Vagina (tissue), 2 donors: ENCODE results near the gene NEU4.

Experiments used
- POLR2A ChIP-seq, 2 donors: fragments of 450-650 bp; IDR thresholded peaks; one replicate each; pipeline ENCODE4 v1.6.1; 2017; ENCODE audit warnings: antibody characterized with exemption in 2 of 2, mild to moderate bottlenecking in 2 of 2, moderate library complexity in 2 of 2
- TF ChIP-seq, protein P1 (sequence below), 3 experiments: fragments of 450-650 bp in 2 of 3; fragments of 200-600 bp in 1 of 3; sonication (generic) in 1 of 3; IDR thresholded peaks; one replicate each; pipeline ENCODE4 v1.5.1; 2017 to 2019; ENCODE audit warnings: antibody characterized with exemption in 3 of 3, mild to moderate bottlenecking in 2 of 3, moderate library complexity in 2 of 3

GRCh38 chr2:241844066-241844728, 35.2 kb downstream of the NEU4 start:
- TF ChIP-seq, protein P1, sequence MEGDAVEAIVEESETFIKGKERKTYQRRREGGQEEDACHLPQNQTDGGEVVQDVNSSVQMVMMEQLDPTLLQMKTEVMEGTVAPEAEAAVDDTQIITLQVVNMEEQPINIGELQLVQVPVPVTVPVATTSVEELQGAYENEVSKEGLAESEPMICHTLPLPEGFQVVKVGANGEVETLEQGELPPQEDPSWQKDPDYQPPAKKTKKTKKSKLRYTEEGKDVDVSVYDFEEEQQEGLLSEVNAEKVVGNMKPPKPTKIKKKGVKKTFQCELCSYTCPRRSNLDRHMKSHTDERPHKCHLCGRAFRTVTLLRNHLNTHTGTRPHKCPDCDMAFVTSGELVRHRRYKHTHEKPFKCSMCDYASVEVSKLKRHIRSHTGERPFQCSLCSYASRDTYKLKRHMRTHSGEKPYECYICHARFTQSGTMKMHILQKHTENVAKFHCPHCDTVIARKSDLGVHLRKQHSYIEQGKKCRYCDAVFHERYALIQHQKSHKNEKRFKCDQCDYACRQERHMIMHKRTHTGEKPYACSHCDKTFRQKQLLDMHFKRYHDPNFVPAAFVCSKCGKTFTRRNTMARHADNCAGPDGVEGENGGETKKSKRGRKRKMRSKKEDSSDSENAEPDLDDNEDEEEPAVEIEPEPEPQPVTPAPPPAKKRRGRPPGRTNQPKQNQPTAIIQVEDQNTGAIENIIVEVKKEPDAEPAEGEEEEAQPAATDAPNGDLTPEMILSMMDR (IDR thresholded peaks at IDR 0.05), result no peak
- TF ChIP-seq POLR2A (IDR thresholded peaks at IDR 0.05), result peak in 1 of 2 donors; percentile 4
